ENCODE measurements around the gene TMEM218.

DNA sequence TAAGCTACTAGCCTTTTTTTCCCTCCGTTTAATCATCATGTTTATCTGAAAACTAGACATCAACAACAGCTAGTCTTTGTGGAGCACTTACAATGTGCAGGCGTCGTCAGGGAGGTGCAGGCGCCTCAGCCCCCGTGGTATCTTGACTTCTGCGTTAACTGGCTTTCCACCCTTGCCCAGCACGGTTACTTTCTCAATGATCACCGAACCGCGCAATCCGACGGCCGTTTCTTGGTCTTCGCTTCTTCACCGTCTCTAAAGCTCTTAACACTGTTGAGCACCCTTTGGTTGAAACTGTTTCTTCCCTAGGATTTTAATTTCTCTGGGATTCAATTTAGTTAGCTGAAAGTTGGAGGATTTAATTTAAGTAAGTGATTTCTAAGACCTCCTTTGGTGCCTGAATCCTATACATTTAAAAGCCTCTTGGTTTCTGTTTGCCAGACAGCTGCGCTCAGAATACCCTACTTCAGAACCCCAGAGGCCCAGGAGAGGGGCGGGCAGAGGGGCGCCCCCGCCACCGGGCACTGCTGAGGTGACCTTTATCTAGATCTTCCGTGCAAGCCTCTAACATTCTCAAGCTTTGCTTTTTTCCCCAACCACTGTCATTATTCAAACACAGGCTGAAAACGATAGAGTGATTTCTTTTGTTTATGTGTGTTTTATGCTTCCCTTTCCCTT lies 18.0 kb upstream of the TMEM218 start:
- no peak for TF ChIP-seq EZH2 (IDR thresholded peaks at IDR 0.05; ENCODE audit: borderline replicate concordance, low read depth, low read length, severe bottlenecking)
- TF ChIP-seq, protein P1, sequence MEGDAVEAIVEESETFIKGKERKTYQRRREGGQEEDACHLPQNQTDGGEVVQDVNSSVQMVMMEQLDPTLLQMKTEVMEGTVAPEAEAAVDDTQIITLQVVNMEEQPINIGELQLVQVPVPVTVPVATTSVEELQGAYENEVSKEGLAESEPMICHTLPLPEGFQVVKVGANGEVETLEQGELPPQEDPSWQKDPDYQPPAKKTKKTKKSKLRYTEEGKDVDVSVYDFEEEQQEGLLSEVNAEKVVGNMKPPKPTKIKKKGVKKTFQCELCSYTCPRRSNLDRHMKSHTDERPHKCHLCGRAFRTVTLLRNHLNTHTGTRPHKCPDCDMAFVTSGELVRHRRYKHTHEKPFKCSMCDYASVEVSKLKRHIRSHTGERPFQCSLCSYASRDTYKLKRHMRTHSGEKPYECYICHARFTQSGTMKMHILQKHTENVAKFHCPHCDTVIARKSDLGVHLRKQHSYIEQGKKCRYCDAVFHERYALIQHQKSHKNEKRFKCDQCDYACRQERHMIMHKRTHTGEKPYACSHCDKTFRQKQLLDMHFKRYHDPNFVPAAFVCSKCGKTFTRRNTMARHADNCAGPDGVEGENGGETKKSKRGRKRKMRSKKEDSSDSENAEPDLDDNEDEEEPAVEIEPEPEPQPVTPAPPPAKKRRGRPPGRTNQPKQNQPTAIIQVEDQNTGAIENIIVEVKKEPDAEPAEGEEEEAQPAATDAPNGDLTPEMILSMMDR (IDR thresholded peaks at IDR 0.05; ENCODE audit: borderline replicate concordance, extremely low read depth, low read length, poor library complexity, severe bottlenecking), result no peak
